HepG2 (cell line): Measurements from ENCODE around the gene IQCN. TPM values are rescaled to one million over a fixed set of nuclear protein-coding genes. Genes with fewer than 3 reads are reported as not detected.
A peak's percentile ranks its signal among the peaks of the same experiment; 100 is the strongest.

Experiments used
- EED ChIP-seq: sonication (generic); formaldehyde crosslinking; IDR thresholded peaks from 2 replicates; pipeline ENCODE4 v1.5.0; 2020; ENCODE audit warnings: mild to moderate bottlenecking, missing genetic modification reagents
- HMG20B ChIP-seq: conservative IDR thresholded peaks from 2 replicates; pipeline ENCODE4 v1.6.1; 2016; ENCODE audit warnings: missing genetic modification reagents, missing compliant biosample characterization
- KDM1A ChIP-seq: IDR thresholded peaks from 2 replicates; pipeline ENCODE4 v1.6.1; 2016; ENCODE audit warnings: missing compliant biosample characterization
- KLF6 ChIP-seq: IDR thresholded peaks from 2 replicates; pipeline ENCODE4 v1.8.0; 2016; ENCODE audit warnings: missing biosample characterization, missing genetic modification reagents
- MXD4 ChIP-seq: IDR thresholded peaks from 2 replicates; pipeline ENCODE4 v1.6.1; 2016; ENCODE audit warnings: mild to moderate bottlenecking, missing biosample characterization, missing genetic modification reagents
- RBAK ChIP-seq: sonication (generic); formaldehyde crosslinking; IDR thresholded peaks from 2 replicates; pipeline ENCODE4 v1.5.1; 2020; ENCODE audit warnings: mild to moderate bottlenecking, missing genetic modification reagents
- REPIN1 ChIP-seq: sonication (generic); formaldehyde crosslinking; IDR thresholded peaks from 2 replicates; pipeline ENCODE4 v1.8.0; 2022; ENCODE audit warnings: missing genetic modification reagents, low read depth, mild to moderate bottlenecking, borderline replicate concordance
- SAFB2 ChIP-seq: sonication (generic); formaldehyde crosslinking; IDR thresholded peaks from 2 replicates; pipeline ENCODE4 v1.5.1; 2020; ENCODE audit warnings: missing genetic modification reagents, low read depth, mild to moderate bottlenecking, borderline replicate concordance
- SCMH1 ChIP-seq: sonication (generic); formaldehyde crosslinking; IDR thresholded peaks from 2 replicates; pipeline ENCODE4 v1.9.0; 2021; ENCODE audit warnings: missing genetic modification reagents, mild to moderate bottlenecking, borderline replicate concordance
- SSRP1 ChIP-seq: IDR thresholded peaks from 2 replicates; pipeline ENCODE4 v1.6.1; 2016; ENCODE audit warnings: control low read depth
- SYNCRIP ChIP-seq: fragments of 200-400 bp; formaldehyde crosslinking; IDR thresholded peaks from 2 replicates; pipeline ENCODE4 v1.6.1; 2018; ENCODE audit warnings: mild to moderate bottlenecking, low read depth, low read length; ENCODE audit not compliant: insufficient read depth
- TBX2 ChIP-seq: sonication (generic); formaldehyde crosslinking; IDR thresholded peaks from 2 replicates; pipeline ENCODE4 v1.5.0; 2020; ENCODE audit warnings: missing genetic modification reagents, mild to moderate bottlenecking, borderline replicate concordance
- ZBED4 ChIP-seq: sonication (generic); formaldehyde crosslinking; IDR thresholded peaks from 2 replicates; pipeline ENCODE4 v1.4.0; 2020; ENCODE audit warnings: missing genetic modification reagents, borderline replicate concordance
- ZBTB33 ChIP-seq: sonication (generic); formaldehyde crosslinking; IDR thresholded peaks from 2 replicates; pipeline ENCODE4 v1.4.0; 2020; ENCODE audit warnings: missing genetic modification reagents
- ZC3H13 ChIP-seq: sonication (generic); formaldehyde crosslinking; IDR thresholded peaks from 2 replicates; pipeline ENCODE4 v1.8.1; 2023; ENCODE audit warnings: mild to moderate bottlenecking, missing genetic modification reagents, moderate library complexity
- ZMYM3 ChIP-seq: sonication (generic); formaldehyde crosslinking; IDR thresholded peaks from 2 replicates; pipeline ENCODE4 v1.5.1; 2020; ENCODE audit warnings: mild to moderate bottlenecking, missing genetic modification reagents
- ZNF160 ChIP-seq: sonication (generic); formaldehyde crosslinking; IDR thresholded peaks from 2 replicates; pipeline ENCODE4 v1.8.0; 2022; ENCODE audit warnings: mild to moderate bottlenecking, inconsistent platforms, missing genetic modification reagents
- ZNF251 ChIP-seq: sonication (generic); formaldehyde crosslinking; IDR thresholded peaks from 2 replicates; pipeline ENCODE4 v1.9.0; 2021; ENCODE audit warnings: mild to moderate bottlenecking, missing genetic modification reagents
- ZNF326 ChIP-seq: sonication (generic); formaldehyde crosslinking; IDR thresholded peaks from 2 replicates; pipeline ENCODE4 v1.4.0; 2020; ENCODE audit warnings: missing genetic modification reagents, borderline replicate concordance
- ZNF556 ChIP-seq: sonication (generic); formaldehyde crosslinking; IDR thresholded peaks from 2 replicates; pipeline ENCODE4 v1.4.0; 2020; ENCODE audit warnings: mild to moderate bottlenecking, missing genetic modification reagents, borderline replicate concordance
- ZNF7 ChIP-seq: IDR thresholded peaks from 2 replicates; pipeline ENCODE4 v1.6.1; 2016; ENCODE audit warnings: missing biosample characterization, missing genetic modification reagents
- ZNF713 ChIP-seq: sonication (generic); formaldehyde crosslinking; IDR thresholded peaks from 2 replicates; pipeline ENCODE4 v1.4.0; 2020; ENCODE audit warnings: mild to moderate bottlenecking, missing genetic modification reagents
- ZNF788 ChIP-seq: sonication (generic); formaldehyde crosslinking; IDR thresholded peaks from 2 replicates; pipeline ENCODE4 v1.5.0; 2020; ENCODE audit warnings: mild to moderate bottlenecking, missing genetic modification reagents, borderline replicate concordance
- polyA plus RNA-seq, 8 experiments: library from polyadenylated mRNA; depleted of rRNA in 3 of 8; stranded (reverse) in 7 of 8; unstranded in 1 of 8; fragments of >200 nt; fragmentation: Illumina TruSeq in 4 of 8; extraction: Trizol in 4 of 8; gene quantifications; 2 replicates each; pipeline versions ENCODE4 v1.2.1 to v1.2.3, GENCODE V29; 2011 to 2016; ENCODE audit warnings: low read depth in 4 of 8, missing spikeins in 1 of 8, mixed read lengths in 1 of 8; ENCODE audit not compliant: insufficient read depth in 1 of 8
- total RNA-seq, 5 experiments: library from RNA; depleted of rRNA; stranded (reverse); fragments of >200 nt; fragmentation: Illumina TruSeq; extraction: Trizol; gene quantifications; 2 replicates each; pipeline ENCODE4 v1.2.3, GENCODE V29; 2016; ENCODE audit warnings: low read depth in 1 of 5

The IQCN gene
- total and polyA plus RNA-seq, 2 of the 13 experiments (the other 11 are each of a cell fraction or from before 2014, with no cell fraction given): 0.04 to 0.18 TPM

- TF ChIP-seq ZBED4 (CRISPR knock-in tag) (no peak), SAFB2 (0 out of 2 replicates have a peak, but pooled peaks have one; percentile 10), ZMYM3 (CRISPR knock-in tag) (peak; percentile 87), ZBTB33 (no peak), KDM1A (0 out of 2 replicates have a peak, but pooled peaks have one; percentile 15), ZNF251 (CRISPR knock-in tag) (no peak), SSRP1 (CRISPR knock-in tag) (peak; percentile 49), ZNF326 (CRISPR knock-in tag) (no peak), ZNF713 (CRISPR knock-in tag) (no peak), MXD4 (0 out of 2 replicates have a peak, but pooled peaks have one; percentile 13), SCMH1 (CRISPR knock-in tag) (no peak), TBX2 (CRISPR knock-in tag) (peak; percentile 32; the same call in 1 of the 2 replicates), ZNF7 (no peak), REPIN1 (CRISPR knock-in tag) (0 out of 2 replicates have a peak, but pooled peaks have one; percentile 23), ZNF160 (no peak), ZC3H13 (no peak; the same call in 1 of the 2 replicates), KLF6 (no peak), HMG20B (CRISPR knock-in tag) (no peak), RBAK (no peak), ZNF556 (0 out of 2 replicates have a peak, but pooled peaks have one; percentile 5), SYNCRIP (no peak), EED (CRISPR knock-in tag) (0 out of 2 replicates have a peak, but pooled peaks have one; percentile 39), ZNF788 (CRISPR knock-in tag) (0 out of 2 replicates have a peak, but pooled peaks have one; percentile 34)
Observed at GRCh38 chr19:18278521-18279265, 4.4 kb upstream of the IQCN start (continued).
